Left renal pelvis (tissue), 4 donors: ENCODE data around the gene NTM. TPM values are rescaled to one million over a fixed set of nuclear protein-coding genes. Genes with fewer than 3 reads are reported as not detected.

Source experiments
- DNase-seq, 4 donors: peaks; one replicate each; pipeline ENCODE4 v3.0.0-alpha.2; 2013; ENCODE audit warnings: low read depth in 4 of 4, low spot score in 3 of 4
- polyA plus RNA-seq, 4 donors: library from polyadenylated mRNA; unstranded; fragments of 120-200 nt; gene quantifications; one replicate each; pipeline ENCODE4 v1.2.1, GENCODE V29; 2013; ENCODE audit not compliant: insufficient read length in 4 of 4

Gene NTM
- polyA plus RNA-seq, 4 donors: 41.2 to 80.3 (median 50.2) TPM

GRCh38 chr11:131874070-131874469 lies 503.7 kb downstream of the NTM start:
- no peak for DNase-seq

- no peak for DNase-seq
These were observed 505.2 kb downstream of the NTM start for GRCh38 chr11:131875611-131876010.

- DNase-seq: no peak
These were observed 507.0 kb downstream of the NTM start for GRCh38 chr11:131877246-131877942.

- DNase-seq: no peak
These were observed 509.9 kb downstream of the NTM start for GRCh38 chr11:131880316-131880715.

- DNase-seq: no peak
These were observed 510.6 kb downstream of the NTM start for GRCh38 chr11:131880976-131881375.

GRCh38 chr11:131883332-131883731 lies 512.9 kb downstream of the NTM start:
- DNase-seq: no peak

GRCh38 chr11:131884461-131885073 lies 514.2 kb downstream of the NTM start:
- DNase-seq: no peak

GRCh38 chr11:131885431-131885830 lies 515.0 kb downstream of the NTM start:
- no peak for DNase-seq

GRCh38 chr11:131886201-131886600 lies 515.8 kb downstream of the NTM start:
- DNase-seq: no peak

- no peak for DNase-seq
These were observed 517.9 kb downstream of the NTM start for GRCh38 chr11:131888230-131888855.

GRCh38 chr11:131889146-131889577 lies 518.7 kb downstream of the NTM start:
- peak in 3 of 4 donors; percentile 45 to 56 (median 56) for DNase-seq

- no peak for DNase-seq
These were observed 519.6 kb downstream of the NTM start for GRCh38 chr11:131889760-131890581.

GRCh38 chr11:131893103-131893890 lies 522.9 kb downstream of the NTM start:
- no peak for DNase-seq

GRCh38 chr11:131893988-131894387 lies 523.6 kb downstream of the NTM start:
- no peak for DNase-seq

GRCh38 chr11:131894615-131895544 lies 524.5 kb downstream of the NTM start:
- no peak for DNase-seq

- no peak for DNase-seq
These were observed 525.5 kb downstream of the NTM start for GRCh38 chr11:131895865-131896264.

GRCh38 chr11:131896978-131897615 lies 526.7 kb downstream of the NTM start:
- DNase-seq: no peak

- DNase-seq: no peak
These were observed 527.5 kb downstream of the NTM start for GRCh38 chr11:131897956-131898355.

GRCh38 chr11:131898949-131899348 lies 528.5 kb downstream of the NTM start:
- no peak for DNase-seq
